ENCODE data around the gene RESP18. TPM values are rescaled to one million over a fixed set of nuclear protein-coding genes. Genes with fewer than 3 reads are reported as not detected.

The RESP18 gene
- total RNA-seq (1 to 10 TPM; 1.1 to 2.8 TPM), polyA plus RNA-seq (ENCODE audit: insufficient read length in 2 of 2) (1 to 10 TPM; 6.6 to 7.0 TPM)
- long read RNA-seq, donor 1, partial matches to known transcripts: 7 of 7 reads
- long read RNA-seq, donor 1, other reads (novel, unspliced or antisense): 0 of 7 reads
- long read RNA-seq, donor 2, partial matches to known transcripts: 0 of 1 reads
- long read RNA-seq, donor 2, other reads (novel, unspliced or antisense): 0 of 1 reads
- long read RNA-seq, donor 3: 0 reads
- long read RNA-seq, donor 4: 0 reads

DNA sequence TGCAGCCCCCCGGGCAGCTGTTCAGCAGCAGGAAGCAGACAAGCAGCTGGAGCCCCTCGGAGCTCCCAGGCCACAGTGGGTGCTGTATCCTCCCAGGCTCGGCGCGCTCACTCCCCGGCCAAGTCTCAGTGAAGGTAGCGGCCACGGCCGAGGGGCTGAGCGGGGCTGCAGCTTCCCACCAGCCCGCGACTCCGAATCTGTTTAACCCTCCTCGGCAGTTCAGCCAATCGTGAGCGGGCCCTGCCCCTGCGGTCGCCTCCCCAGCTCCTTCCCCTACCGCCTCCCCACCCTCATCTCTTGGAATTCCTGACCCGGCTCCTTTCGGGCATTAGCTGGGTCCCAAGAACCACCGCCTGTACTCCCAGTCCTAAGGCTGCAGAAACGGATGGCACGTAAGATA is at the start of gene RESP18:
RESP18 (minus strand) TSS at position 203 of the 400 bp plus-strand sequence.
- Histone ChIP-seq H3K27me3 (ENCODE audit: control insufficient read depth, insufficient read depth, low read length) (peaks cover 43% of the 10 kb centered on the region), H3K9me3 (ENCODE audit: control insufficient read depth, insufficient read depth, low read length) (no peaks in the 10 kb centered on the region), H3K4me1 (ENCODE audit: control insufficient read depth, insufficient read depth, low read length) (peaks cover 13% of the 10 kb centered on the region), H3K36me3 (ENCODE audit: control insufficient read depth, insufficient read depth, low read length) (no peaks in the 10 kb centered on the region), H3K4me3 (ENCODE audit: low read depth, low read length) (peak within 1 kb of the TSS; percentile 9), H3K27ac (ENCODE audit: low read depth, low read length) (no peak within 1 kb of the TSS)
- DNase-seq (ENCODE audit: low read depth in 4 of 6, low spot score in 6 of 6): peak in 1 of 6 donors; percentile 28
- WGBS (ENCODE audit: insufficient coverage): 1% methylated on average over 20 of the region's 24 CpGs

GRCh38 chr2:219381448-219381847 is 48.9 kb upstream of the RESP18 start:
- no peaks in the 10 kb centered on the region for H3K9me3 ChIP-seq (ENCODE audit: control insufficient read depth, insufficient read depth, low read length)
- WGBS (ENCODE audit: insufficient coverage): 83% methylated on average over 7 of the region's 9 CpGs
- H3K27me3 ChIP-seq (ENCODE audit: control insufficient read depth, insufficient read depth, low read length): no peaks in the 10 kb centered on the region
- H3K4me3 ChIP-seq (ENCODE audit: low read depth, low read length): no peak overlapping the region
- DNase-seq (ENCODE audit: low read depth in 4 of 6, low spot score in 6 of 6): no peak
- no peak overlapping the region for H3K27ac ChIP-seq (ENCODE audit: low read depth, low read length)
- peaks cover 9% of the 10 kb centered on the region for H3K4me1 ChIP-seq (ENCODE audit: control insufficient read depth, insufficient read depth, low read length)
- H3K36me3 ChIP-seq (ENCODE audit: control insufficient read depth, insufficient read depth, low read length): peaks cover 48% of the 10 kb centered on the region

GRCh38 chr2:219380926-219381325 is 48.4 kb upstream of the RESP18 start:
- Histone ChIP-seq H3K27me3 (ENCODE audit: control insufficient read depth, insufficient read depth, low read length) (no peaks in the 10 kb centered on the region), H3K4me1 (ENCODE audit: control insufficient read depth, insufficient read depth, low read length) (peaks cover 4% of the 10 kb centered on the region), H3K4me3 (ENCODE audit: low read depth, low read length) (no peak overlapping the region), H3K9me3 (ENCODE audit: control insufficient read depth, insufficient read depth, low read length) (no peaks in the 10 kb centered on the region), H3K36me3 (ENCODE audit: control insufficient read depth, insufficient read depth, low read length) (peaks cover 43% of the 10 kb centered on the region), H3K27ac (ENCODE audit: low read depth, low read length) (no peak overlapping the region)
- no peak for DNase-seq (ENCODE audit: low read depth in 4 of 6, low spot score in 6 of 6)

- DNase-seq (ENCODE audit: low read depth in 4 of 6, low spot score in 6 of 6): no peak
- 67% methylated on average over 5 of the region's 13 CpGs for WGBS (ENCODE audit: insufficient coverage)
- Histone ChIP-seq H3K4me3 (ENCODE audit: low read depth, low read length) (no peak overlapping the region), H3K27me3 (ENCODE audit: control insufficient read depth, insufficient read depth, low read length) (no peaks in the 10 kb centered on the region), H3K4me1 (ENCODE audit: control insufficient read depth, insufficient read depth, low read length) (no peaks in the 10 kb centered on the region), H3K36me3 (ENCODE audit: control insufficient read depth, insufficient read depth, low read length) (peaks cover 40% of the 10 kb centered on the region), H3K9me3 (ENCODE audit: control insufficient read depth, insufficient read depth, low read length) (no peaks in the 10 kb centered on the region), H3K27ac (ENCODE audit: low read depth, low read length) (no peak overlapping the region)
These were observed 45.8 kb upstream of the RESP18 start for GRCh38 chr2:219378163-219378851.

- H3K27me3 ChIP-seq (ENCODE audit: control insufficient read depth, insufficient read depth, low read length): no peaks in the 10 kb centered on the region
- H3K9me3 ChIP-seq (ENCODE audit: control insufficient read depth, insufficient read depth, low read length): no peaks in the 10 kb centered on the region
- H3K36me3 ChIP-seq (ENCODE audit: control insufficient read depth, insufficient read depth, low read length): peaks cover 12% of the 10 kb centered on the region
- 0% methylated on average over 1 of the region's 2 CpGs for WGBS (ENCODE audit: insufficient coverage)
- peak in 1 of 6 donors; percentile 49 for DNase-seq (ENCODE audit: low read depth in 4 of 6, low spot score in 6 of 6)
- H3K4me1 ChIP-seq (ENCODE audit: control insufficient read depth, insufficient read depth, low read length): peaks cover 3% of the 10 kb centered on the region
- H3K27ac ChIP-seq (ENCODE audit: low read depth, low read length): no peak overlapping the region
- no peak overlapping the region for H3K4me3 ChIP-seq (ENCODE audit: low read depth, low read length)
These were observed 36.9 kb upstream of the RESP18 start for GRCh38 chr2:219369447-219369861.

DNA sequence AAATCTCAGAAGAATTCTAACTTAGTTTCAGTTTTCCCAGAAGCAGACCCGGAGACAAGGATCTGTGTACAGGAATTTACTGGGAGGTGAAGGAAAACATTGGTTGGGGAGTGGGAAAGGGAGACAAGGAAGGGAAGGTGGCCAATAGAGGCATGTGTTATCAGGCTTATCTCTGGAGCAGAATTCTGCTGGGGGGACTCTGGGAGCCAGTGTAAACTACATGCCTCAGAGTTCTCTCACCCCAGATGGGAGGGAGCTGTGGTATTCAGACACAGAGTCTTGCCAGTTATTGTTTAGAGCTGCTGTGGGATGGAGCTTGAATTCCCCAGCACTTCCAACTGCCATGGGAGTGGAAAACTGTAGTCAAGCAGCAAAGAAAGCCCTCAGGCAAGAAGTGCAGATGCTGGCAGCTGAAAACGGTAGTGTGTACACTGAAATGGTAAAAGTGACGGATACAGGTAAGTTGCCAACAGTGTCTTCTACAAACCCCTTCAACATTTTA is 36.2 kb upstream of the RESP18 start:
- H3K4me1 ChIP-seq (ENCODE audit: control insufficient read depth, insufficient read depth, low read length): peaks cover 3% of the 10 kb centered on the region
- peak in 2 of 6 donors; percentile 37 to 54 for DNase-seq (ENCODE audit: low read depth in 4 of 6, low spot score in 6 of 6)
- peaks cover 6% of the 10 kb centered on the region for H3K36me3 ChIP-seq (ENCODE audit: control insufficient read depth, insufficient read depth, low read length)
- no peak overlapping the region for H3K4me3 ChIP-seq (ENCODE audit: low read depth, low read length)
- peak overlapping the region; percentile 37 for H3K27ac ChIP-seq (ENCODE audit: low read depth, low read length)
- H3K9me3 ChIP-seq (ENCODE audit: control insufficient read depth, insufficient read depth, low read length): no peaks in the 10 kb centered on the region
- no peaks in the 10 kb centered on the region for H3K27me3 ChIP-seq (ENCODE audit: control insufficient read depth, insufficient read depth, low read length)
- 60% methylated on average over 1 of the region's 3 CpGs for WGBS (ENCODE audit: insufficient coverage)

DNA sequence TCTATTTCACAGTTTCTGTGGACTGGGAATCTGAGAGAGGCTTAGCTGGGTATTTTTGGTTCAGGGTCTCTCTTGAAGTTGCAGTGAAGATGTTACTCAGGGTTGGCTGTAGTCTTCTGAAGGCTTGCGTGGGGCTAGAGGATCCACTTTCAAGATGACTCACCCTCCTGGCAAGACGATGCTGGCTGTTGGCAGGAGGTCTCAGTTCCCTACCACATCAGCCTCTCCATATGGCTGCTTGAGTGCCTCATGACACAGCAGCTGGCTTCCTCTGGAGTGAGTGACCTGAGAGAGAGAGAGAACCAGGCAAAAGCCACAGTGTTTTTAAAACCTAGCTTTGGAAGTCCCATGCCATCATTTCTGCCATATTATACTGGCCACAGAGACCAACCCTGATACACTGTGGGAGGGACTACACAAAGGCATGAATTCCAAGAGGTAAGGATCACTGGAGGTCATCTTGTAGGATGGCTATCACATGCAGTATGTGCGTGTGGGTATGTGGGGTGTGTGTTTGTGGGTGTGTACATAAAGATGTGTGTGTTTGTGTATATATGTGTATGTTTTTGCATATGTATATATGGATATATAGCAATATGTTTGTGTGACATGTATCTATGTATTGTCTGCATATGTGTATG is 30.1 kb upstream of the RESP18 start:
- WGBS (ENCODE audit: insufficient coverage): 42% methylated on average over 2 of the region's 3 CpGs
- H3K4me3 ChIP-seq (ENCODE audit: low read depth, low read length): no peak overlapping the region
- H3K27ac ChIP-seq (ENCODE audit: low read depth, low read length): no peak overlapping the region
- H3K36me3 ChIP-seq (ENCODE audit: control insufficient read depth, insufficient read depth, low read length): no peaks in the 10 kb centered on the region
- H3K9me3 ChIP-seq (ENCODE audit: control insufficient read depth, insufficient read depth, low read length): no peaks in the 10 kb centered on the region
- peaks cover 28% of the 10 kb centered on the region for H3K27me3 ChIP-seq (ENCODE audit: control insufficient read depth, insufficient read depth, low read length)
- peaks cover 9% of the 10 kb centered on the region for H3K4me1 ChIP-seq (ENCODE audit: control insufficient read depth, insufficient read depth, low read length)
- DNase-seq (ENCODE audit: low read depth in 4 of 6, low spot score in 6 of 6): no peak

GRCh38 chr2:219362072-219362471 is 29.5 kb upstream of the RESP18 start:
- peaks cover 32% of the 10 kb centered on the region for H3K27me3 ChIP-seq (ENCODE audit: control insufficient read depth, insufficient read depth, low read length)
- DNase-seq (ENCODE audit: low read depth in 4 of 6, low spot score in 6 of 6): no peak
- H3K4me3 ChIP-seq (ENCODE audit: low read depth, low read length): no peak overlapping the region
- H3K27ac ChIP-seq (ENCODE audit: low read depth, low read length): no peak overlapping the region
- no peaks in the 10 kb centered on the region for H3K36me3 ChIP-seq (ENCODE audit: control insufficient read depth, insufficient read depth, low read length)
- H3K4me1 ChIP-seq (ENCODE audit: control insufficient read depth, insufficient read depth, low read length): peaks cover 9% of the 10 kb centered on the region
- 90% methylated on average over 5 of the region's 5 CpGs for WGBS (ENCODE audit: insufficient coverage)
- H3K9me3 ChIP-seq (ENCODE audit: control insufficient read depth, insufficient read depth, low read length): no peaks in the 10 kb centered on the region

GRCh38 chr2:219358170-219359075 is 25.9 kb upstream of the RESP18 start:
- DNase-seq (ENCODE audit: low read depth in 4 of 6, low spot score in 6 of 6): no peak
- H3K4me3 ChIP-seq (ENCODE audit: low read depth, low read length): no peak overlapping the region
- H3K9me3 ChIP-seq (ENCODE audit: control insufficient read depth, insufficient read depth, low read length): no peaks in the 10 kb centered on the region
- WGBS (ENCODE audit: insufficient coverage): 2% methylated on average over 63 of the region's 66 CpGs
- peaks cover 9% of the 10 kb centered on the region for H3K4me1 ChIP-seq (ENCODE audit: control insufficient read depth, insufficient read depth, low read length)
- H3K36me3 ChIP-seq (ENCODE audit: control insufficient read depth, insufficient read depth, low read length): no peaks in the 10 kb centered on the region
- no peak overlapping the region for H3K27ac ChIP-seq (ENCODE audit: low read depth, low read length)
- H3K27me3 ChIP-seq (ENCODE audit: control insufficient read depth, insufficient read depth, low read length): peaks cover 41% of the 10 kb centered on the region
